Loucy (cell line): Measurements from ENCODE around the gene ZC3H18.

Source experiments
- H2AFZ ChIP-seq: fragments of 200-600 bp; sonication (generic); 2 replicates; pipeline ENCODE4 v1.6.0; 2016; ENCODE audit warnings: antibody characterized with exemption, mild to moderate bottlenecking, low read length, moderate library complexity
- H3F3A ChIP-seq: fragments of 200-600 bp; 2 replicates; pipeline ENCODE4 v1.6.0; 2016; ENCODE audit warnings: antibody characterized with exemption, low read depth, mild to moderate bottlenecking
- H3K27me3 ChIP-seq: fragments of 200-600 bp; sonication (generic); 2 replicates; pipeline ENCODE4 v1.6.1; 2014; ENCODE audit warnings: low read length, mild to moderate bottlenecking; ENCODE audit not compliant: insufficient read depth, poor library complexity, severe bottlenecking
- H3K36me3 ChIP-seq: fragments of 200-600 bp; sonication (generic); 2 replicates; pipeline ENCODE4 v1.6.1; 2016; ENCODE audit warnings: low read length; ENCODE audit not compliant: insufficient read depth
- H3K4me1 ChIP-seq: fragments of 200-600 bp; sonication (generic); 2 replicates; pipeline ENCODE4 v1.5.1; 2014; ENCODE audit warnings: low read length, mild to moderate bottlenecking; ENCODE audit not compliant: insufficient read depth, poor library complexity, severe bottlenecking
- H3K4me2 ChIP-seq: fragments of 200-600 bp; sonication (generic); 2 replicates; pipeline ENCODE4 v1.6.0; 2014; ENCODE audit warnings: antibody characterized with exemption, low read length, low read depth, mild to moderate bottlenecking; ENCODE audit not compliant: poor library complexity, severe bottlenecking
- H3K4me3 ChIP-seq: fragments of 200-600 bp; sonication (generic); 2 replicates; pipeline ENCODE4 v1.5.1; 2014; ENCODE audit warnings: low read length, mild to moderate bottlenecking, mixed read lengths; ENCODE audit not compliant: poor library complexity, severe bottlenecking
- H3K79me2 ChIP-seq: fragments of 200-600 bp; sonication (generic); 2 replicates; pipeline ENCODE4 v1.6.1; 2014; ENCODE audit warnings: low read length; ENCODE audit not compliant: insufficient read depth
- H3K9ac ChIP-seq: fragments of 200-600 bp; sonication (generic); 2 replicates; pipeline ENCODE4 v1.6.0; 2014; ENCODE audit warnings: mild to moderate bottlenecking, low read depth, low read length, moderate library complexity; ENCODE audit not compliant: poor library complexity, severe bottlenecking
- H3K9me2 ChIP-seq: fragments of 200-600 bp; sonication (generic); replicated peaks from 2 replicates; pipeline ENCODE4 v1.6.1; 2016; ENCODE audit warnings: low read depth, low read length, mixed read lengths
- H3K9me3 ChIP-seq: fragments of 200-600 bp; sonication (generic); 2 replicates; pipeline ENCODE4 v1.6.1; 2014; ENCODE audit warnings: mild to moderate bottlenecking, antibody characterized with exemption, low read length, low read depth; ENCODE audit not compliant: insufficient read depth
- H4K20me1 ChIP-seq: fragments of 200-600 bp; sonication (generic); 2 replicates; pipeline ENCODE4 v1.6.0; 2014; ENCODE audit warnings: antibody characterized with exemption, low read length, mild to moderate bottlenecking; ENCODE audit not compliant: insufficient read depth, poor library complexity, severe bottlenecking
- EZH2phosphoT487 ChIP-seq: fragments of 200-600 bp; IDR thresholded peaks from 2 replicates; pipeline ENCODE4 v1.6.1; 2018; ENCODE audit warnings: antibody characterized with exemption, mild to moderate bottlenecking, moderate library complexity, borderline replicate concordance
- TF ChIP-seq, protein P1 (sequence below): fragments of 200-600 bp; sonication (generic); conservative IDR thresholded peaks from 2 replicates; pipeline ENCODE4 v1.5.1; 2014; ENCODE audit warnings: mild to moderate bottlenecking, antibody characterized with exemption, low read length

Gene ZC3H18

DNA sequence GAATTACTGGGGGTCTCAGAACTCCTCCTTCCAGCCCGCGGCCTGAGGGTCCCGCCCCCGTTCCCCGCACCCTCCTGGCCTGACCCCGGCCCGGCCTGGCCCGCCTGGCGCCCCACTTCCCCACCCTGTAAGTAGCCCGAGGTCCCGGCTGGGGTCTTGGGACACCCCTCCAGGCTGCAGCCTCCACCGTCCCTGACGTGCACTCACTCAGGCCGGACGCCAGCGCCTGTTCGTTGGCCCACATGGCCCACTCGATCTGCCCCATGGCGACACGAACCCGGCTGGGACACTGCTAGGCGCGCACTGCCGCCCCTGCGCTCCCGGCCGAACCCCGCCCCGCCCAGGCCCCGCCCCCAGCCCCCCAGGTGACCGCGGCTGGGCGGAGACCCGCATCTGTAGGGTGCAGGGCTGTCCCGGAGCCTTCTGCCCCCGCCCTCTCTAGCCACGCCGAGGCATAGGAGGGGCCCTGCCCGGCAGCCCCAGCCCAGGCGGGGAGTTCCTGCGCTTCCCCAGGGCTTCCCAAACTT is 80.6 kb downstream of the ZC3H18 start, which contains the start of gene CYBA:
Gene CYBA (minus strand): TSS at position 305 of the 527 bp plus-strand sequence. CDS start 40 bp downstream, at position 265.
- Histone ChIP-seq H4K20me1 (peaks cover 12% of the 10 kb centered on the region), H3K4me1 (peaks cover 5% of the 10 kb centered on the region), H3K4me2 (peak within 1 kb of the TSS; percentile 96), H3K9ac (peak within 1 kb of the TSS; percentile 79), H3K36me3 (no peaks in the 10 kb centered on the region; the same call in 1 of the 2 replicates), H3K27me3 (no peaks in the 10 kb centered on the region), H3K4me3 (peak within 1 kb of the TSS; percentile 89), H3F3A (no peaks in the 10 kb centered on the region), H3K9me3 (no peaks in the 10 kb centered on the region), H2AFZ (no peak within 1 kb of the TSS), H3K79me2 (peaks cover 23% of the 10 kb centered on the region), H3K9me2 (no peaks in the 10 kb centered on the region)
- TF ChIP-seq EZH2phosphoT487, result no peak
- TF ChIP-seq, protein P1, sequence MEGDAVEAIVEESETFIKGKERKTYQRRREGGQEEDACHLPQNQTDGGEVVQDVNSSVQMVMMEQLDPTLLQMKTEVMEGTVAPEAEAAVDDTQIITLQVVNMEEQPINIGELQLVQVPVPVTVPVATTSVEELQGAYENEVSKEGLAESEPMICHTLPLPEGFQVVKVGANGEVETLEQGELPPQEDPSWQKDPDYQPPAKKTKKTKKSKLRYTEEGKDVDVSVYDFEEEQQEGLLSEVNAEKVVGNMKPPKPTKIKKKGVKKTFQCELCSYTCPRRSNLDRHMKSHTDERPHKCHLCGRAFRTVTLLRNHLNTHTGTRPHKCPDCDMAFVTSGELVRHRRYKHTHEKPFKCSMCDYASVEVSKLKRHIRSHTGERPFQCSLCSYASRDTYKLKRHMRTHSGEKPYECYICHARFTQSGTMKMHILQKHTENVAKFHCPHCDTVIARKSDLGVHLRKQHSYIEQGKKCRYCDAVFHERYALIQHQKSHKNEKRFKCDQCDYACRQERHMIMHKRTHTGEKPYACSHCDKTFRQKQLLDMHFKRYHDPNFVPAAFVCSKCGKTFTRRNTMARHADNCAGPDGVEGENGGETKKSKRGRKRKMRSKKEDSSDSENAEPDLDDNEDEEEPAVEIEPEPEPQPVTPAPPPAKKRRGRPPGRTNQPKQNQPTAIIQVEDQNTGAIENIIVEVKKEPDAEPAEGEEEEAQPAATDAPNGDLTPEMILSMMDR, result no peak

DNA sequence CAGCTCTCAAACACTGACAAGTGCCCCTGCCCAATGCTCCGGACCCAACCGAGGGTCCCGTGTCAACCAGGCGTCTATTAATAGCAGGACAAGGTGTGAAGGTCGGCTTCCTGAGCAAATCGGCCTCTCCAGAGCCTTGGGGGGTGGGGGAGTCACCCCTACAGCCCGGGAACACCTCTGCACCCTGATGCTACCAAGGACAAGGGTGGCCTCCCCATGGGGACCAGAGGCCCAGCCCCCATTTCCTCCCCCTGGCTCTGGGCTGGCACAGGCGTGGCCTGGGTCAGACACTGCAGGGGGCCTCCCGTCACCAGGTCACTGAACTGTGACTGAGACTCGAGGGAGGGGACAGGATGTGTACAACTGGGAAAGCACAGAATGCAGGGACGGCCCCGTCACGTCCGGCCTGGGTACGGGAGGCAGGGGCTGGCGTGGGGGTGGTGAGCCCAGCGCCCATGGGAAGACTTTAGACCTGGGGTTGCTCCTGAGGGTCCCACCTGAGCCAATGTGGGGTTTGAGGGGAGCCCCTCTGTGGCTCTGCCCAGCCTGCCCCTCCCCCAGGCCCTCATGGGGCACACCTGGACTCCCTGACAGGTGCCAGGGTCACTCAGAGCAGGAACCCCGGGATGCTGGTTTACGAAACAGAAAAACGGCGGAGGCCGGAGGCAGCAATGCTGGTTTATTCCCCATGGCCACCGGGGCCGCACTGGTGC is 81.2 kb downstream of the ZC3H18 start:
- H4K20me1 ChIP-seq, result peaks cover 12% of the 10 kb centered on the region
- H3K27me3 ChIP-seq, result no peaks in the 10 kb centered on the region
- H3K9me2 ChIP-seq, result no peaks in the 10 kb centered on the region
- H3K4me3 ChIP-seq, result peak overlapping the region; percentile 89
- TF ChIP-seq, protein P1, result no peak
- TF ChIP-seq EZH2phosphoT487, result no peak
- H3K79me2 ChIP-seq, result peaks cover 23% of the 10 kb centered on the region
- peak overlapping the region; percentile 79 for H3K9ac ChIP-seq
- H2AFZ ChIP-seq, result no peak overlapping the region
- H3F3A ChIP-seq, result no peaks in the 10 kb centered on the region
- H3K9me3 ChIP-seq, result no peaks in the 10 kb centered on the region
- H3K4me1 ChIP-seq, result peaks cover 5% of the 10 kb centered on the region
- no peaks in the 10 kb centered on the region; the same call in 1 of the 2 replicates for H3K36me3 ChIP-seq
- H3K4me2 ChIP-seq, result peak overlapping the region; percentile 96

DNA sequence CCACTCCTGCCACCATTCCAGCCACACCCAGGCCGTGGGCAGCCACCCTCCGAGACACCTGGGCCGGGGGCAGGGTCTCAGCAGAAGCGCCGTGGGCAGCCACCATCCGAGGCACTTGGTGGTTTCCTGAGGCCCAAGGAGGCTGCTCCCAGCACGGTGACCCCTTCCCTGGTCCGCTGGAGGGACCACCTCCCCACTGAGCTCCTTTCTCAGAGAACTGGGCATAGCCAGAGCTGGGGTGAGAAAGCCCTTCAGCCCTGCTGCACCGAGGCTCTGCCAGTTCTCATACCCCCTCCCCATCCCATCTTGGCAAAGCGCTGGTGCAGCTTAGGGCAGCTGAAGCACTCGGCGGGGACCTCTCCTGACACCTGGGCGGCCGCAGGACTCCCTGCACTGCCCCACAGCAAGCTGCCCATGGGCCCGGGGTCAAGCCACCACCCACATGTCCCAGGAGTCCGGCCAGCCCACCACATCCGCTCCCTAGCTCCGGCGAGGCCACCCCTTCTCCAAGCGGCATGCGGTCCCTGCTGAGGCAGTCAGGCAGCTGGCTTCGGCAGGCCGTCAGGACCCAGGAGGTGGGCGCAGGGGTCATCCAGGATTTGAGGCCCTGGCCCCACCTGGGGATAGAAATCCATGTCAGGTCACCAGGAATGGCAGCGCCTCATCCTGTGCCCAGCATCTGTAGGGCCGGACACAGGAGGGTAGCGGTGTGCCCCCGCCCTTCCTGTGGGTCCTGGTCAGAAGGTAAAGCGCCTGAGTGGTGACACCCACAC is 82.0 kb downstream of the ZC3H18 start:
- no peaks in the 10 kb centered on the region for H3K27me3 ChIP-seq
- H2AFZ ChIP-seq, result no peak overlapping the region
- peaks cover 23% of the 10 kb centered on the region for H3K79me2 ChIP-seq
- H3K4me1 ChIP-seq, result peaks cover 5% of the 10 kb centered on the region
- peak overlapping the region; percentile 89 for H3K4me3 ChIP-seq
- TF ChIP-seq, protein P1, result no peak
- no peak for TF ChIP-seq EZH2phosphoT487
- peak overlapping the region; percentile 50 for H3K9ac ChIP-seq
- H3K36me3 ChIP-seq, result no peaks in the 10 kb centered on the region; the same call in 1 of the 2 replicates
- peak overlapping the region; percentile 96 for H3K4me2 ChIP-seq
- H3F3A ChIP-seq, result no peaks in the 10 kb centered on the region
- H4K20me1 ChIP-seq, result peaks cover 12% of the 10 kb centered on the region
- no peaks in the 10 kb centered on the region for H3K9me3 ChIP-seq
- H3K9me2 ChIP-seq, result no peaks in the 10 kb centered on the region
